Measurements from ENCODE around the gene MYH4. TPM values are rescaled to one million over a fixed set of nuclear protein-coding genes. Genes with fewer than 3 reads are reported as not detected.

Gene MYH4
- total RNA-seq, 1 experiment from 2014 or later, result not detected

DNA sequence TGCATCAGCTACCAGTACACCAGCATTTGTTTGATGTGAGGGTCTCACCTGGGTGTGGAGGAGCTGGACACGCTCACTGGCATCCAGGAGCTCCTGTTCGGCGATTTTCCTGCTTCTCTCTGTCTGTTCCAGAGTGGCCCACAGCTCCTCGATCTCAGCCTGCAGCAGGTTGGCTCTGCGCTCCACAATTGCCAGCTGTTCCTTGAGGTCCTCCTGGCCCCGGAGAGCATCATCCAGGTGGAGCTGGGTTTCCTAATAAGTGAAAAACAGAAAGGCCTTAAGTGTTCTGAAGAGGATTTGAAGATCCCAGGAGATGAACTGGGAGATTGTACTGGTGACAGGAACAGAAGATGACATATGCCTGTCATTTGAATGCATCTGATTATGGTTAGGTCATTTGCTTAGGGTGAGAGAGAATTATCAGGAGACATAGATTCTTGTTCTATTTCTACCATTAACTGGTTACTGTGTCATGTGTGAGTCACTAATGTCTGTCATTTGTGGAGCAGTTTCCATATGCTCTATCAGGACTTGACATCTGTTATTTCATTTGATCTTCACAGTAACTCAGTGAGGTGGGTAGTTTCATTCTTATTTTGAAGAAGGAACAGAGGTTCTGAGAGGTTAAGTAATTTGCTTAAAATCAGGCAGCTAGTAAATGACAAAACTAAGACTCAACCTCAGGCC is 75.0 kb downstream of the MYH4 start:
- H3K27me3 ChIP-seq (ENCODE audit: control insufficient read depth, insufficient read depth, low read length), result no peaks in the 10 kb centered on the region
- no peak for DNase-seq
- H3K4me3 ChIP-seq (ENCODE audit: insufficient read depth, low read depth, low read length), result no peak overlapping the region
- no peaks in the 10 kb centered on the region for H3K36me3 ChIP-seq (replicated peaks; ENCODE audit: control insufficient read depth, insufficient read depth, low read length)

Other genes with a start within 250 kb of the MYH4 start
- 0.22 TPM in 1 of 2 replicates, not detected in the other for gene MYH13, start 96.6 kb downstream of the MYH4 start, total RNA-seq (2014; rRNA removed; shearing (Covaris generic))
- gene MYH8, start 47.6 kb downstream of the MYH4 start, total RNA-seq (2014; rRNA removed; shearing (Covaris generic)), result not detected in 2 replicates
- not detected in 2 replicates for gene MYH1, start 49.0 kb upstream of the MYH4 start, total RNA-seq (2014; rRNA removed; shearing (Covaris generic))
- gene MYH2, start 80.1 kb upstream of the MYH4 start, total RNA-seq (2014; rRNA removed; shearing (Covaris generic)), result 0.17 and 0.26 TPM in 2 replicates
- 0.69 and 4.2 TPM in 2 replicates for gene MYH3, start 187.8 kb upstream of the MYH4 start, total RNA-seq (2014; rRNA removed; shearing (Covaris generic))
- 69.6 and 70.4 TPM in 2 replicates for gene SCO1, start 228.0 kb upstream of the MYH4 start, total RNA-seq (2014; rRNA removed; shearing (Covaris generic))
- 7.9 and 11.0 TPM in 2 replicates for gene ADPRM, start 228.0 kb upstream of the MYH4 start, total RNA-seq (2014; rRNA removed; shearing (Covaris generic))